ENCODE measurements around the gene SPAM1.

SPAM1 gene

DNA sequence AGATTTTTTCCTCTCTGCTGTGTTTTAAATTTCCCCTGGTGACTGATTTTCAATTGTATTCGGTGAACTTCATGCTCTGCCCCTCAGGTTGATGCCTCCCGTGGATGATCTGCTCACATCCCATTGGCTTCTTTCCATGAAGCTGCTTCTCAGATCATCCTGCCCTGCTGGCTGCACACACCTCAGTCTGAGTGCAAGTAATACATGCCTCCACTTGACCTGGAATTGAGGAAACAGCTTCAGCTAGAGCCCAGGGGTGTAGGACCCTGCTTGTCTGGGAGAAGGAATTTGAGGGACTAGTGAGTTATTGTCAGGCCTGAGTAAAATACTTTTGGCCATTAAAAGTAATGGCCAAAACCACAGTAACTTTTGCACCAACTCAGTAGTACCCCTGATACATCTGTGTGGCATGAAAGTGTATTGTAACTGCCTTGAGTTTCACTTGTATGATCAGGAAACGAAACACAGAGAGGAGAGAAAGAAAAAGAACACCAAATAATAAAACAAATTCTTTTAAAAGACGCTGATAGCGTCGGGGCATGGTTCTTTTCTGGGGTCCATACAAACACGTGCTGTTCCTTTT is 49.4 kb downstream of the SPAM1 start:
- no peak for DNase-seq (ENCODE audit: low read depth)
- TF ChIP-seq, protein P1, sequence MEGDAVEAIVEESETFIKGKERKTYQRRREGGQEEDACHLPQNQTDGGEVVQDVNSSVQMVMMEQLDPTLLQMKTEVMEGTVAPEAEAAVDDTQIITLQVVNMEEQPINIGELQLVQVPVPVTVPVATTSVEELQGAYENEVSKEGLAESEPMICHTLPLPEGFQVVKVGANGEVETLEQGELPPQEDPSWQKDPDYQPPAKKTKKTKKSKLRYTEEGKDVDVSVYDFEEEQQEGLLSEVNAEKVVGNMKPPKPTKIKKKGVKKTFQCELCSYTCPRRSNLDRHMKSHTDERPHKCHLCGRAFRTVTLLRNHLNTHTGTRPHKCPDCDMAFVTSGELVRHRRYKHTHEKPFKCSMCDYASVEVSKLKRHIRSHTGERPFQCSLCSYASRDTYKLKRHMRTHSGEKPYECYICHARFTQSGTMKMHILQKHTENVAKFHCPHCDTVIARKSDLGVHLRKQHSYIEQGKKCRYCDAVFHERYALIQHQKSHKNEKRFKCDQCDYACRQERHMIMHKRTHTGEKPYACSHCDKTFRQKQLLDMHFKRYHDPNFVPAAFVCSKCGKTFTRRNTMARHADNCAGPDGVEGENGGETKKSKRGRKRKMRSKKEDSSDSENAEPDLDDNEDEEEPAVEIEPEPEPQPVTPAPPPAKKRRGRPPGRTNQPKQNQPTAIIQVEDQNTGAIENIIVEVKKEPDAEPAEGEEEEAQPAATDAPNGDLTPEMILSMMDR (IDR thresholded peaks at IDR 0.05; ENCODE audit: low read length, missing control alignments): no peak
- no peak overlapping the region for H3K4me3 ChIP-seq (replicated peaks; ENCODE audit: low read depth, low read length)

DNA sequence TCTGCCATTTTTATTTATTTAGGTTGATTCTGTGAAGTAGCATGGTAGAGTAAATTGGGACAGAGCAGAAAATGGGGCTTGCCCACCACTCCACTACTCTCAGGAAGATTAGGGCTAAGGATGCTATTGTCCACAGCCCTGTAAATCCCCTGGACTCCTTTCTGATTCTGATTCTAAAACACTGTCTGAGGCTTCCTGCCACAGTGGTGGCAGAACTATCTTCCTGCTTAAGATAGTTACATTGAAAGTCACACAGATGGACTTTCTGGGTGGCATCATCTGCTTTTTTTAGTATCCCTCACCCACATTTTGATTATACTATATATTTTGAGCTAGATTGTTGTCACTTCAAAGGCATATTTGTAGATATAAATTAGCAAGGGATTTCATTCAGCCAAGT is 50.0 kb downstream of the SPAM1 start:
- TF ChIP-seq, protein P1 (IDR thresholded peaks at IDR 0.05; ENCODE audit: low read length, missing control alignments): no peak
- no peak overlapping the region for H3K4me3 ChIP-seq (replicated peaks; ENCODE audit: low read depth, low read length)
- DNase-seq (ENCODE audit: low read depth): no peak

DNA sequence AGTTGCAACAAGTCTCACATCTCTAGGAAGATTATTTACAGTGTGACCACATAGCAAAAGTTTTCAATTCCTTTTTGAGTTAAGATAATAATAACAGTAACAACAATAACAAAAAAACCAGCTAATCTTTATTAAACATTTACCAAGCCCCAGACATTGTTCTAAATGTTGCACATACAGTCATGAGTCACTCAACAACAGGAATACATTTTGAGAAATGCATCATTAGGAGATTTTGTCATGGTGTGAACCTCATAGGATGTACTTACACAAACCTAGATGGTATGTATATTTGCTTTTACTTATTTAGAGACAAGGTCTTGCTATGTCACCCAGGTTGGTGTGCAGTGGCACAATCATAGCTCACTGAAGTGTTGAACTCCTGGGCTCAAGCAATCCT is 52.0 kb downstream of the SPAM1 start:
- peak; percentile 18 for DNase-seq (ENCODE audit: low read depth)
- TF ChIP-seq, protein P1 (IDR thresholded peaks at IDR 0.05; ENCODE audit: low read length, missing control alignments): no peak
- H3K4me3 ChIP-seq (replicated peaks; ENCODE audit: low read depth, low read length): no peak overlapping the region

DNA sequence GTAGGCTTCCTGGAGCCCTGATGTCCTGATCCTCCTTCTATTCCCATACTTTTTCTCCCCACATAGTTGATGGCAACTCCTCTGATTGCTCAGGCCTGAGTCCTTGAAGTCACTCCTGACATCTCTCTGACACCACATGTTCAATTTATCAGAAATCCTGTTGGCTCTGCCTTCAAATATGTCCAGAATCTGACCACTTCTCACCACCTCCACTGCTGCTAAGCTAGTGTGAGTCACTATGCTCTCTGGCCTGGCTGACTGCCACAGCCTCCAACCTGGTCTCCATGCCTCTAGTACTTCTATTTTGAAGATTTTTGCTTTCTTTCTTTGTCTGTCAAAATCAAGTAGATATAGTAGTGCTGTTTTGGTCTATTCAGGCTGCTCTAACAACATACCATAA is 54.8 kb downstream of the SPAM1 start:
- no peak overlapping the region for H3K4me3 ChIP-seq (replicated peaks; ENCODE audit: low read depth, low read length)
- TF ChIP-seq, protein P1 (IDR thresholded peaks at IDR 0.05; ENCODE audit: low read length, missing control alignments): no peak
- DNase-seq (ENCODE audit: low read depth): peak; percentile 69

DNA sequence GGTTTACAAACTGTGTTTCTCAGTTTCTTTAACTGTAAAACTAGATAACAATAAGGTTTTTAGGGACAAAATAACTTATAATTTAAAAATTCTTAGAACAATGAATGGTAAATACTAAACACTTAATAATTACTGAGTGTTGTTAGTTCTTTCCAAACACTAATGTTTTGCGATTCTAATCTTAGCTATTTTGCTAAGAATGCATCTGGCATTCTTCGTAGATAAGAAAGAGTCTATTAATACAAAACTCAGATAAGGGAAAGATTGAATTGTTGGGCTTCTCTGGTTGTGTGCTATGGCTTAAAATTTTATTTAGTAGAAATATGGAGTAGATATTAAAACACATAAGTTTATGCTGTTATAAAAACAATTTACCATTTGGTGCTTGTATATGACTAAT is 62.4 kb downstream of the SPAM1 start:
- TF ChIP-seq, protein P1 (IDR thresholded peaks at IDR 0.05; ENCODE audit: low read length, missing control alignments): no peak
- H3K4me3 ChIP-seq (replicated peaks; ENCODE audit: low read depth, low read length): no peak overlapping the region
- peak; percentile 6 for DNase-seq (ENCODE audit: low read depth)

DNA sequence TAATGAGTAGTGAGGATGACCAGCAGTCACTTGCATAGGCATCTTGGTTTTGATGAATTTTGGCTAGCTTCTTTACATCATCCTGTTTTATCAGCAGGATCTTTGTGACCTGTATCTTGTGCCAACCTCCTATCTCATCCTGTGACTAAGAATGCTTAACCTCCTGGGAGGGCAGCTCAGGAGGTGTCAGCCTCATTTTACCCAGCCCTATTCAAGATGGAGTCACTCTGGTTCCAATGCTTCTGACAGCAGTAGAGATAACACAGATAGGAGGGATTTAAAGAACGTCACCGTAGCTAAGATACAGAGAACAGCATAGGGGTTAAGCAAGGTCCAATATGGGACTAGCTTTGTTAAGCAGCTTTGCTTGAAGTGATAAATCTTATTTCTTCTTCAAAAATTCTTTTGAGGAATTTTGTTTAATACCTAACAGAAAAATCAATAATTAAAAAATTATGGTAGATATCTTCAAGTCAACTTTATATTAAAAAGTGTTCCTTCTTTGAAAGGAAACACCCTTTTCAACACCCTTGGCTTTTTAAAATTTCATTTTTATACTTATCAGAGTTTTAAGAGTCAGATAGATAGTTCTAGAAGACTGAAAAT is 68.0 kb downstream of the SPAM1 start:
- DNase-seq (ENCODE audit: low read depth): no peak
- H3K4me3 ChIP-seq (replicated peaks; ENCODE audit: low read depth, low read length): no peak overlapping the region
- TF ChIP-seq, protein P1 (IDR thresholded peaks at IDR 0.05; ENCODE audit: low read length, missing control alignments): no peak

DNA sequence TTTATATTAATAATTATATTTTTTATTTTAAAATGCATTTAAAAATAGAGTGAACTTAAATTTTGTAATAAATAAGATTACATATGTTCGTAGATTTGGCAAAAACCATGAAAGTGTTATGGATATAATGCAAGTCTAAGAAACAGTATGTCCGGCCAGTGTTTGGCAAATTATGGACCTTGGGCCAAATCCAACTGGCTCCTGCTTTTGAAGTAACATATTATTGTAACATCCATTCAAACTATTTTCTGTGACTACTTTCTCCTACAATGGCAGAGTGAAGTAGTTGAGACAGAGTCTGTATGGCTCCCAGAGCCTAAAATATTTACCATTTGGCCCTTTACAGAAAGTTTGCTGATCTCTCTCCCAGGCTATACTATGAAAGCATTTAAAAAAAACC is 69.0 kb downstream of the SPAM1 start:
- DNase-seq (ENCODE audit: low read depth): peak; percentile 5
- TF ChIP-seq, protein P1 (IDR thresholded peaks at IDR 0.05; ENCODE audit: low read length, missing control alignments): no peak
- H3K4me3 ChIP-seq (replicated peaks; ENCODE audit: low read depth, low read length): no peak overlapping the region

Data from fibroblast of pulmonary artery (primary cell).